Heart left ventricle (tissue), 16 donors: ENCODE data around the gene MACROH2A1. TPM values are rescaled to one million over a fixed set of nuclear protein-coding genes. Genes with fewer than 3 reads are reported as not detected.
A peak's percentile ranks its signal among the peaks of the same experiment; 100 is the strongest.

Source experiments
- ATAC-seq, 4 donors: fragments of 200-7000 bp; cut with Tn5 transposase; one replicate each; pipeline ENCODE4 v1.9.1; 2020 to 2022; ENCODE audit warnings: moderate library complexity in 4 of 4, mild to moderate bottlenecking in 3 of 4, moderate number of reproducible peaks in 1 of 4
- DNase-seq, 5 donors: peaks; one replicate each; pipeline ENCODE4 v3.0.0-alpha.2; 2020
- H3K27ac ChIP-seq, 12 donors: fragments of 200-600 bp; sonication (generic) in 4 of 12; one replicate each; pipeline versions ENCODE4 v1.5.0 to v1.8.0; 2016 to 2022; ENCODE audit warnings: mild to moderate bottlenecking in 2 of 12
- H3K27me3 ChIP-seq, 9 donors: fragments of 200-600 bp; sonication (generic) in 2 of 9; one replicate each; pipeline versions ENCODE4 v1.5.1 to v1.8.0; 2016 to 2022; ENCODE audit warnings: mild to moderate bottlenecking in 3 of 9
- H3K36me3 ChIP-seq, 9 donors: fragments of 200-600 bp; sonication (generic) in 2 of 9; one replicate each; pipeline versions ENCODE4 v1.5.0 to v1.8.0; 2018 to 2022; ENCODE audit warnings: mild to moderate bottlenecking in 2 of 9
- H3K4me1 ChIP-seq, 12 donors: fragments of 200-600 bp; sonication (generic) in 4 of 12; one replicate each; pipeline versions ENCODE4 v1.5.0 to v1.8.0; 2016 to 2022; ENCODE audit warnings: mild to moderate bottlenecking in 3 of 12
- H3K4me3 ChIP-seq, 12 donors: fragments of 200-600 bp; sonication (generic) in 4 of 12; one replicate each; pipeline versions ENCODE4 v1.5.0 to v1.8.0; 2017 to 2022; ENCODE audit warnings: mild to moderate bottlenecking in 9 of 12, moderate library complexity in 4 of 12
- H3K9me3 ChIP-seq, 12 donors: fragments of 200-600 bp; sonication (generic) in 4 of 12; one replicate each; pipeline versions ENCODE4 v1.5.0 to v1.8.0; 2016 to 2022; ENCODE audit warnings: mild to moderate bottlenecking in 1 of 12
- CTCF ChIP-seq, 12 donors: fragments of 200-600 bp; sonication (generic) in 4 of 12; IDR thresholded peaks; one replicate each; pipeline versions ENCODE4 v1.5.0 to v1.8.0; 2018 to 2022; ENCODE audit warnings: antibody characterized with exemption in 12 of 12, mild to moderate bottlenecking in 5 of 12
- POLR2A ChIP-seq, 2 donors: fragments of 450-650 bp; IDR thresholded peaks; one replicate each; pipeline ENCODE4 v1.6.1; 2017; ENCODE audit warnings: antibody characterized with exemption in 2 of 2, mild to moderate bottlenecking in 2 of 2, moderate library complexity in 2 of 2
- WGBS, 4 donors: extraction: QIAGEN DNeasy Blood & Tissue Kit in 2 of 4; methylation state at CpG; one replicate each; pipeline versions ENCODE4 v1.1.5 to v1.1.7; 2013 to 2018; 5-methylcytosine and 5-hydroxymethylcytosine counted together
- intact Hi-C, 10 donors: fragments of 100-400 bp; cut with DNase I; formaldehyde crosslinking; loops; one replicate each; pipeline versions ENCODE4 v1.11.1 to v1.14.2; 2022
- polyA plus RNA-seq, 2 donors: library from polyadenylated mRNA; stranded (reverse); fragments of 200-250 nt; gene quantifications; one replicate each; pipeline ENCODE4 v1.2.3, GENCODE V29; 2013
- total RNA-seq, 9 donors: library from RNA; depleted of rRNA in 2 of 9; stranded (reverse); fragments of >200 nt in 2 of 9; fragmentation: NEBNext Ultra II Directional in 3 of 9; extraction: Animal tissue kit (Norgen Biotek cat#: 25700) in 3 of 9; gene quantifications; one replicate each; pipeline versions ENCODE4 v1.1.0 to v1.2.4, GENCODE V29; 2016 to 2023
- donor health status: ischemic (EF 13 %, LVEDD 7.1; RV severe dilation, severe dysfunction).
- donor health status: healthy with polysubstance abuse.
- donor health status: DM: no; HTN: yes; CAD: no.
- donor health status: DM: no; HTN: no; CAD: no.
- donor health status: ischemic (EF 25% LVEDD 6.9; RV normal size, moderate dysfunction).
- donor health status: ischemic (EF 25% LVEDD 5.7; RV mildly dilated, moderate dysfunction).
- donor health status: healthy.
- donor health status: DM: yes; HTN: yes; CAD: no.
- donor health status: ischemic (EF 35%, LVEDD 5.7; RV mildly dilated, moderate dysfunction).
- donor health status: nonischemic (EF 11% LVEDD 7.7; RV severe dilation, severe dysfunction).
- donor health status: DM: yes; HTN: yes; CAD: no.
- donor health status: PGD.
- donor health status: ischemic (EF 29% LVEDD 5.4; RV normal size, mild dysfunction).
- donor health status: nonischemic (EF 23%, LVEDD 6.1; RV moderate dilation, normal function).

Gene MACROH2A1
- total and polyA plus RNA-seq, 11 donors: 86.5 to 170 (median 112) TPM

DNA sequence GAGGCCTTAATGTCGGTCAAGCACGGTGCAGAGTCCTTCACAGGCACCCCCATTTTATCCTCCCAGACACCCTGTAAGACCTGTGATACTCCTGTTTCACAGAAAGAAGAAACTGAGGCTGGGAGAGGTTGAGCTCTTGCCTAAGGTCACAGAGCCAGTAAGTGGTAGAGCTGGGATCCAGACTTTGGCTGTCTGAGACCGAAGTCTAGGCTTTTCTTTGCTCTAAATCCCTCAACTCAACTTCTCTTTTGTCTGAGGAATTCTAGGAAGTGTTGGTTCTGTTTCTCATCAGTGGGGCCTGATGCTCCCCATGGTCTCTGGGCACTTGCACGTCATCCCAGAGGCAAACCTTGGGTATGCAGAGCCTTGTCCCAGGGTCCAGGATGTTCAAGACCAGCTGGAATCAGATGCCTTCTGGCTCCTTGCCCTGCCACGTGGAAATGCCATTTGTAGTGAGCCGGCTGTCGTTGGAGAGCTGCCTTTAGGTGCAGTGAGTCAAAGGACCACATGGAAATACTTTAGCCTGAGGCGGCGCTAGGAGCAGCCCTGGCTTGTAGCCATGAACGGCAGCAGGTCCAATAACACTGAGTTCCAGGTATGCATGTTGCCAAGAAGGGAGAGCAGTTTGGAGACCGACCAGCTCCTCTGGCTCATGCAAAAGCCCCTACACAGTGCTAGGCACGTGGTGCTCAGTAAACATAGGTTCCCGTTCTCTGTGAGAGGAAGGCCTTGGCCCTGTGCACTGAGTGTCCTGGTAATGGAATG lies 38.9 kb upstream of the MACROH2A1 start:
- Histone ChIP-seq H3K4me1 (peaks cover 0 to 76% (median 14%) of the 10 kb centered on the region in 12 donors), H3K27me3 (no peaks in the 10 kb centered on the region), H3K27ac (peak overlapping the region in 4 of 12 donors; percentile 30 to 87 (median 43)), H3K36me3 (no peaks in the 10 kb centered on the region), H3K9me3 (no peaks in the 10 kb centered on the region), H3K4me3 (no peak overlapping the region)
- peak; percentile 58 to 91 (median 79) for DNase-seq
- intact Hi-C loops: no loop called here
- peak; percentile 57 to 74 (median 64) for ATAC-seq
- TF ChIP-seq CTCF (IDR thresholded peaks at IDR 0.05) (peak in 2 of 12 donors; percentile 4 to 8), POLR2A (IDR thresholded peaks at IDR 0.05) (no peak)
- 36 to 54% (median 43%) methylated on average over 8 to 13 of the region's 13 CpGs for WGBS, 4 donors

DNA sequence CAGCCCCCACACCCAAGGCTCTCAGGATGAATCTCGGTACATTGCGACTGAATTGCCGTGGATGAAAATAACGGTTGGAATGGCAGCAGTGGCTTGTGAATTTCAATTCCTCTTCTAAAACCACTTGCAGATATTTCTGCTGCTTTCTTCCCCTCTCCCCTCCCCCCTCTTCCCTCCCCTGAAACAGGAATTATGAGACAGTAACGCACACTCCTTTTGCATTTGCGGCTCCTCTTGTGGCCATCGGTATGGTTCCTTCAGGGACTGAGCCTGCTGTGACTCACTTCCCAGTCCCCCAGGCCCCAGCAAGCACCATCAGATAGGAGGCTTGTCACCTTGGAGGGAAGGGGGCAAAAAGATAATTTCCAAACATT lies 38.4 kb upstream of the MACROH2A1 start:
- no peak overlapping the region for H3K4me3 ChIP-seq
- H3K9me3 ChIP-seq: no peaks in the 10 kb centered on the region
- ATAC-seq (peak in 1 of 4 donors; percentile 11), DNase-seq (no peak)
- peak overlapping the region in 4 of 12 donors; percentile 30 to 87 (median 41) for H3K27ac ChIP-seq
- peaks cover 0 to 71% (median 14%) of the 10 kb centered on the region in 12 donors for H3K4me1 ChIP-seq
- H3K27me3 ChIP-seq: no peaks in the 10 kb centered on the region
- no peaks in the 10 kb centered on the region for H3K36me3 ChIP-seq
- intact Hi-C loops: no loop called here
- TF ChIP-seq CTCF (IDR thresholded peaks at IDR 0.05) (no peak), POLR2A (IDR thresholded peaks at IDR 0.05) (no peak)
- WGBS, 4 donors: 80 to 91% (median 87%) methylated on average over 7 of the region's 7 CpGs

DNA sequence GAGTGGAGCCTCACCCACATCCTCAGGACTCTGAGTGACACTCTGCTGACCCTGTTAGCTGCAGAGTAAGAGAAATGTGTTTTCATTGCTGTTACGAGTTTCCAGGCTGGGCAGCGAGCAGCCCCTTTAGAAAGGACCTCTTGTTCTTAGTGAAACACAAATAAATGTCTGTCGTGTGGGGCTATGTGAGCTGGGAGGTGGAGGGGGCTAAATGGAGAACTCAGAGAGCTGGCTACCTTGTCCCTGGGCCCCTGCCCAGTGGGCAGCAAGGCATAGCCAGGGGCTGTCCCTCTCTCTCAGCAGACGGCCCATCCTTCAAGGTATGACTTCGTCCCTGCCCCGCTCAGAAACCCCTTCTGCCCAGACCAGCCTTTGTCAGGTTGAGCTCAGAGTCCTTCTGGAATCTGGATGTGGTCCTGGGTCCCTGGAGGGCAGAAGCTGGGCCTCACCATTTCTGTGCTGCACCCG lies 38.0 kb upstream of the MACROH2A1 start:
- intact Hi-C loops: no loop called here
- Histone ChIP-seq H3K4me1 (peaks cover 0 to 67% (median 14%) of the 10 kb centered on the region in 12 donors), H3K9me3 (no peaks in the 10 kb centered on the region), H3K27me3 (no peaks in the 10 kb centered on the region), H3K4me3 (no peak overlapping the region), H3K36me3 (no peaks in the 10 kb centered on the region), H3K27ac (peak overlapping the region in 1 of 12 donors; percentile 87)
- ATAC-seq (no peak), DNase-seq (no peak)
- no peak for TF ChIP-seq POLR2A (IDR thresholded peaks at IDR 0.05)
- TF ChIP-seq CTCF (IDR thresholded peaks at IDR 0.05): no peak
- 70 to 80% (median 77%) methylated on average over 7 of the region's 7 CpGs for whole genome bisulfite sequencing, 4 donors

GRCh38 chr5:135435467-135436330 lies 36.7 kb upstream of the MACROH2A1 start:
- DNase-seq: no peak
- 79 to 94% (median 88%) methylated on average over 4 to 9 of the region's 9 CpGs for WGBS, 4 donors

More at GRCh38 chr5:135435467-135436330, 36.7 kb upstream of the MACROH2A1 start:
- TF ChIP-seq POLR2A (IDR thresholded peaks at IDR 0.05) (no peak), CTCF (IDR thresholded peaks at IDR 0.05) (no peak)
- H3K4me1 ChIP-seq: peaks cover 0 to 57% (median 14%) of the 10 kb centered on the region in 12 donors
- no peak overlapping the region for H3K27ac ChIP-seq
- intact Hi-C loops: no loop called here
- no peaks in the 10 kb centered on the region for H3K36me3 ChIP-seq
- H3K4me3 ChIP-seq: no peak overlapping the region
- ATAC-seq: no peak
- no peaks in the 10 kb centered on the region for H3K9me3 ChIP-seq
- no peaks in the 10 kb centered on the region for H3K27me3 ChIP-seq
